SK-N-SH (cell line): ENCODE data around the gene CFDP1. TPM values are rescaled to one million over a fixed set of nuclear protein-coding genes. Genes with fewer than 3 reads are reported as not detected.

ENCODE experiments used
- CTCF ChIA-PET: fragments of 300-600, 350-600 bp; formaldehyde crosslinking; extraction: SDS; loops from one replicate; lab custom pipeline; 2021; lab: Yijun Ruan, JAX
- POLR2A ChIA-PET: fragments of 350-600 bp; sonication (Branson Sonifier 250); formaldehyde crosslinking; extraction: SDS; loops from one replicate; lab custom pipeline; 2020; ENCODE audit warnings: antibody characterized with exemption, inconsistent platforms; lab: Yijun Ruan, JAX
- DNase-seq: peaks from one replicate; pipeline ENCODE4 v3.0.0; 2012
- H2AFZ ChIP-seq: fragments of 200-600 bp; sonication (generic); 2 replicates; pipeline ENCODE4 v1.8.1; 2016; ENCODE audit warnings: antibody characterized with exemption, mild to moderate bottlenecking, low read depth
- H3F3A ChIP-seq: fragments of 200-600 bp; sonication (generic); replicated peaks from 2 replicates; pipeline ENCODE3; 2016; ENCODE audit warnings: antibody characterized with exemption, mild to moderate bottlenecking; ENCODE audit not compliant: insufficient read depth
- H3K27ac ChIP-seq, 2 experiments: fragments of 200-500 bp in 1 of 2; fragments of 200-600 bp in 1 of 2; sonication (Bioruptor generic) in 1 of 2; sonication (generic), shearing (Covaris generic) in 1 of 2; 2 replicates each; pipeline versions ENCODE4 v1.5.1 to v1.6.1; 2014 to 2016; ENCODE audit warnings: low read depth in 2 of 2, inconsistent platforms in 1 of 2, low read length in 1 of 2, mild to moderate bottlenecking in 1 of 2, mixed read lengths in 1 of 2
- H3K27me3 ChIP-seq: fragments of 200-600 bp; sonication (generic), shearing (Covaris generic); 2 replicates; pipeline ENCODE4 v1.6.1; 2016; ENCODE audit warnings: mixed run types; ENCODE audit not compliant: insufficient read depth
- H3K36me3 ChIP-seq, 2 experiments: fragments of 200-500 bp in 1 of 2; fragments of 200-600 bp in 1 of 2; sonication (Bioruptor generic) in 1 of 2; sonication (generic) in 1 of 2; replicated peaks in 1 of 2; 2 replicates each; pipeline versions ENCODE3 to v1.5.1; 2014 to 2016; ENCODE audit warnings: low read length in 1 of 2, mild to moderate bottlenecking in 1 of 2; ENCODE audit not compliant: insufficient read depth in 2 of 2, control insufficient read depth in 1 of 2
- H3K4me1 ChIP-seq, 2 experiments: fragments of 200-500 bp in 1 of 2; fragments of 200-600 bp in 1 of 2; sonication (Bioruptor generic) in 1 of 2; sonication (generic), shearing (Covaris generic) in 1 of 2; 2 replicates each; pipeline versions ENCODE4 v1.5.1 to v1.6.1; 2014 to 2016; ENCODE audit warnings: low read depth in 1 of 2, low read length in 1 of 2, mixed run types in 1 of 2; ENCODE audit not compliant: insufficient read depth in 2 of 2, control insufficient read depth in 1 of 2
- H3K4me2 ChIP-seq: fragments of 200-600 bp; sonication (generic), shearing (Covaris generic); 2 replicates; pipeline ENCODE4 v1.6.1; 2017; ENCODE audit warnings: mixed run types
- H3K4me3 ChIP-seq, 2 experiments: fragments of 200-500 bp in 1 of 2; fragments of 200-600 bp in 1 of 2; sonication (Bioruptor generic) in 1 of 2; sonication (generic), shearing (Covaris generic) in 1 of 2; 2 replicates each; pipeline versions ENCODE4 v1.5.1 to v1.8.1; 2014 to 2016; ENCODE audit warnings: low read depth in 2 of 2, inconsistent platforms in 1 of 2, low read length in 1 of 2, mild to moderate bottlenecking in 1 of 2, mixed read lengths in 1 of 2, moderate library complexity in 1 of 2
- H3K79me2 ChIP-seq: fragments of 200-600 bp; sonication (generic); 2 replicates; pipeline ENCODE4 v1.8.1; 2017; ENCODE audit warnings: mild to moderate bottlenecking; ENCODE audit not compliant: insufficient read depth
- H3K9ac ChIP-seq: fragments of 200-600 bp; sonication (generic); 2 replicates; pipeline ENCODE4 v1.6.1; 2017; ENCODE audit warnings: mixed run types
- H3K9me2 ChIP-seq: fragments of 200-600 bp; sonication (generic); 2 replicates; pipeline ENCODE4 v1.6.1; 2017; ENCODE audit warnings: mixed run types
- H3K9me3 ChIP-seq: fragments of 200-600 bp; sonication (generic); 2 replicates; pipeline ENCODE4 v1.6.1; 2017; ENCODE audit warnings: mixed run types, mild to moderate bottlenecking, moderate library complexity
- H4K20me1 ChIP-seq: fragments of 200-600 bp; sonication (generic); 2 replicates; pipeline ENCODE4 v1.6.1; 2017; ENCODE audit warnings: mild to moderate bottlenecking, mixed run types; ENCODE audit not compliant: insufficient read depth
- CHD2 ChIP-seq: fragments of 150-350 bp; IDR thresholded peaks from 2 replicates; pipeline ENCODE4 v1.6.1; 2018; ENCODE audit warnings: low read length; ENCODE audit not compliant: partially characterized antibody
- EP300 ChIP-seq, 2 experiments: IDR thresholded peaks; 2 replicates each; pipeline versions ENCODE4 v1.4.0 to v1.6.1; 2012; ENCODE audit warnings: borderline replicate concordance in 1 of 2, low read depth in 1 of 2, low read length in 1 of 2
- FOSL2 ChIP-seq: IDR thresholded peaks from 2 replicates; pipeline ENCODE4 v1.4.0; 2012; ENCODE audit warnings: low read depth, mild to moderate bottlenecking, moderate library complexity, borderline replicate concordance
- FOXJ3 ChIP-seq: sonication (generic); formaldehyde crosslinking; IDR thresholded peaks from 2 replicates; pipeline ENCODE4 v1.5.1; 2020; ENCODE audit warnings: mild to moderate bottlenecking, missing genetic modification reagents
- FOXM1 ChIP-seq: IDR thresholded peaks from 2 replicates; pipeline ENCODE4 v1.4.0; 2012; ENCODE audit warnings: low read depth, mild to moderate bottlenecking
- GATA2 ChIP-seq: sonication (generic); formaldehyde crosslinking; IDR thresholded peaks from 2 replicates; pipeline ENCODE4 v1.5.0; 2020; ENCODE audit warnings: mild to moderate bottlenecking, missing genetic modification reagents
- IRF3 ChIP-seq: fragments of 150-350 bp; IDR thresholded peaks from 2 replicates; pipeline ENCODE4 v1.6.1; 2016; ENCODE audit warnings: mild to moderate bottlenecking, low read depth, low read length
- JUND ChIP-seq: IDR thresholded peaks from 2 replicates; pipeline ENCODE4 v1.4.0; 2012
- MEF2A ChIP-seq: IDR thresholded peaks from 2 replicates; pipeline ENCODE4 v1.4.0; 2012; ENCODE audit warnings: low read depth, borderline replicate concordance
- NFIC ChIP-seq: IDR thresholded peaks from 2 replicates; pipeline ENCODE4 v1.4.0; 2012; ENCODE audit warnings: borderline replicate concordance
- NRF1 ChIP-seq: IDR thresholded peaks from 2 replicates; pipeline ENCODE4 v1.6.1; 2012; ENCODE audit warnings: low read depth, mild to moderate bottlenecking, low read length
- PBX3 ChIP-seq: IDR thresholded peaks from 2 replicates; pipeline ENCODE4; 2012
- POLR2AphosphoS5 ChIP-seq: IDR thresholded peaks from 2 replicates; pipeline ENCODE4 v1.6.1; 2012; ENCODE audit warnings: low read depth, low read length
- RCOR1 ChIP-seq: fragments of 150-350 bp; IDR thresholded peaks from 2 replicates; pipeline ENCODE4 v1.6.1; 2017; ENCODE audit warnings: antibody characterized with exemption, low read length
- SIN3A ChIP-seq: IDR thresholded peaks from 2 replicates; pipeline ENCODE4 v1.6.1; 2012; ENCODE audit warnings: low read depth, mild to moderate bottlenecking, low read length, moderate library complexity, borderline replicate concordance
- SMC3 ChIP-seq: IDR thresholded peaks from 2 replicates; pipeline ENCODE4 v1.6.1; 2012; ENCODE audit warnings: low read depth, low read length, improper control_type of control experiment
- TAF1 ChIP-seq: IDR thresholded peaks from 2 replicates; pipeline ENCODE4 v1.6.1; 2012; ENCODE audit warnings: low read depth, mild to moderate bottlenecking, low read length, moderate library complexity, borderline replicate concordance
- USF1 ChIP-seq: IDR thresholded peaks from 2 replicates; pipeline ENCODE4 v1.4.0; 2012; ENCODE audit warnings: low read depth, borderline replicate concordance
- USF2 ChIP-seq: fragments of 150-350 bp; IDR thresholded peaks from 2 replicates; pipeline ENCODE4 v1.6.1; 2017; ENCODE audit warnings: antibody characterized with exemption, low read length, low read depth, borderline replicate concordance
- WGBS: methylation state at CpG from one replicate; pipeline ENCODE4 v1.1.6; 2017; ENCODE audit warnings: low lambda C conversion rate; 5-methylcytosine and 5-hydroxymethylcytosine counted together
- polyA plus RNA-seq, 3 experiments: library from polyadenylated mRNA; depleted of rRNA; stranded (reverse); fragments of >200 nt; gene quantifications; 2 replicates each; pipeline ENCODE4 v1.2.3, GENCODE V29; 2012

Gene CFDP1
- polyA plus RNA-seq, 1 of the 3 experiments (the other 2 are of a cell fraction), result 46.0 TPM

- Histone ChIP-seq H3K4me3 (no peak overlapping the region), H3K4me2 (no peak overlapping the region), H3F3A (no peaks in the 10 kb centered on the region), H3K9ac (no peak overlapping the region), H3K9me2 (no peaks in the 10 kb centered on the region), H3K9me3 (no peaks in the 10 kb centered on the region), H3K79me2 (peaks cover 91% of the 10 kb centered on the region), H3K27me3 (no peaks in the 10 kb centered on the region), H3K36me3 (no peaks in the 10 kb centered on the region), H3K4me1 (peaks cover 0 to 18% of the 10 kb centered on the region in 2 experiments; a peak in 3 of 4 replicates), H2AFZ (no peak overlapping the region), H3K27ac (no peak overlapping the region), H4K20me1 (peaks cover 47% of the 10 kb centered on the region)
- DNase-seq, result no peak
- ChIA-PET POLR2A (no interaction called here), CTCF (interaction anchor here (0.8 kb wide), 1 partner anchor 260 kb away, joined by 3 read pairs; no protein-coding TSS in a partner anchor)
- 95% methylated on average over 4 of the region's 4 CpGs for WGBS
- TF ChIP-seq USF1 (no peak), FOXJ3 (CRISPR knock-in tag) (no peak), SIN3A (no peak), GATA2 (CRISPR knock-in tag) (no peak), SMC3 (no peak), EP300 (IDR thresholded peaks at IDR 0.05; ENCODE audit: borderline replicate concordance in 1 of 2, low read depth in 1 of 2, low read length in 1 of 2) (no peak), IRF3 (no peak), NFIC (no peak), TAF1 (no peak), FOXM1 (no peak), FOSL2 (no peak), MEF2A (no peak), RCOR1 (no peak), POLR2AphosphoS5 (no peak), NRF1 (no peak), USF2 (no peak), PBX3 (no peak), CHD2 (no peak), JUND (no peak)
These were observed 26.4 kb upstream of the CFDP1 start for GRCh38 chr16:75459691-75460090.
